Astrocyte (in vitro differentiated cells and primary cell): Measurements from ENCODE around the gene ZBTB38. TPM values are rescaled to one million over a fixed set of nuclear protein-coding genes. Genes with fewer than 3 reads are reported as not detected.

ENCODE experiments used
- DNase-seq: peaks from one replicate; pipeline ENCODE4 v3.0.0-alpha.2; 2010; ENCODE audit warnings: low read depth
- FAIRE-seq: peaks from 2 replicates; lab custom pipeline; 2011; peaks lifted over from hg19 to GRCh38; lab: Jason Lieb, UNC
- H2AFZ ChIP-seq: 2 replicates; pipeline ENCODE4 v1.6.0; 2012; ENCODE audit warnings: low read depth, low read length, inconsistent platforms
- H3K27ac ChIP-seq: 2 replicates; pipeline ENCODE4 v1.5.1; 2011; ENCODE audit warnings: low read depth, low read length, inconsistent platforms
- H3K27me3 ChIP-seq: 2 replicates; pipeline ENCODE4 v1.6.0; 2011; ENCODE audit warnings: low read length, inconsistent platforms; ENCODE audit not compliant: insufficient read depth
- H3K36me3 ChIP-seq: 2 replicates; pipeline ENCODE4 v1.5.1; 2011; ENCODE audit warnings: low read length, inconsistent platforms; ENCODE audit not compliant: insufficient read depth
- H3K4me1 ChIP-seq: 2 replicates; pipeline ENCODE4 v1.5.1; 2011; ENCODE audit warnings: low read length, inconsistent platforms; ENCODE audit not compliant: insufficient read depth
- H3K4me2 ChIP-seq: 2 replicates; pipeline ENCODE4 v1.6.0; 2012; ENCODE audit warnings: low read length, inconsistent platforms
- H3K4me3 ChIP-seq: 2 replicates; pipeline ENCODE4 v1.5.1; 2011; ENCODE audit warnings: low read depth, mild to moderate bottlenecking, low read length, inconsistent platforms; ENCODE audit not compliant: insufficient read depth
- H3K79me2 ChIP-seq: 2 replicates; pipeline ENCODE4 v1.6.0; 2012; ENCODE audit warnings: mild to moderate bottlenecking, low read length, inconsistent platforms; ENCODE audit not compliant: insufficient read depth
- H3K9ac ChIP-seq: 2 replicates; pipeline ENCODE4 v1.6.0; 2012; ENCODE audit warnings: mild to moderate bottlenecking, low read length, inconsistent platforms
- H3K9me3 ChIP-seq: 2 replicates; pipeline ENCODE4 v1.5.1; 2012; ENCODE audit warnings: low read depth, mild to moderate bottlenecking, low read length, inconsistent platforms; ENCODE audit not compliant: insufficient read depth
- H4K20me1 ChIP-seq: 2 replicates; pipeline ENCODE4 v1.6.0; 2012; ENCODE audit warnings: low read length, inconsistent platforms; ENCODE audit not compliant: insufficient read depth
- H3K27ac Mint-ChIP-seq: one replicate; pipeline ENCODE4 v1.8.0; 2021; ENCODE audit warnings: mild to moderate bottlenecking, mixed read lengths; ENCODE audit not compliant: unreplicated experiment
- H3K27me3 Mint-ChIP-seq: one replicate; pipeline ENCODE4 v1.8.0; 2021; ENCODE audit warnings: low read depth, mixed read lengths; ENCODE audit not compliant: unreplicated experiment
- H3K36me3 Mint-ChIP-seq: one replicate; pipeline ENCODE4 v1.8.0; 2021; ENCODE audit warnings: low read depth, mixed read lengths; ENCODE audit not compliant: unreplicated experiment
- H3K4me1 Mint-ChIP-seq: one replicate; pipeline ENCODE4 v1.8.0; 2021; ENCODE audit warnings: low read depth, mixed read lengths; ENCODE audit not compliant: unreplicated experiment
- H3K4me3 Mint-ChIP-seq: one replicate; pipeline ENCODE4 v1.8.0; 2021; ENCODE audit warnings: mild to moderate bottlenecking, moderate library complexity, mixed read lengths; ENCODE audit not compliant: unreplicated experiment
- H3K9me3 Mint-ChIP-seq: one replicate; pipeline ENCODE4 v1.8.0; 2021; ENCODE audit warnings: mild to moderate bottlenecking, mixed read lengths; ENCODE audit not compliant: unreplicated experiment
- EZH2 ChIP-seq: IDR thresholded peaks from 2 replicates; pipeline ENCODE4 v1.6.1; 2012; ENCODE audit warnings: mild to moderate bottlenecking, low read length, inconsistent platforms; ENCODE audit not compliant: insufficient read depth
- total RNA-seq: library from RNA; stranded (reverse); gene quantifications from 2 replicates; pipeline ENCODE4 v1.2.1, GENCODE V29; 2021
- TF ChIP-seq, protein P1 (sequence below): IDR thresholded peaks from 2 replicates; pipeline ENCODE4 v1.5.1; 2011; ENCODE audit warnings: low read depth, mild to moderate bottlenecking, inconsistent platforms, low read length, moderate library complexity; ENCODE audit not compliant: insufficient read depth

ZBTB38 gene
- total RNA-seq, 1 donor from 2014 or later: 57.6 TPM

DNA sequence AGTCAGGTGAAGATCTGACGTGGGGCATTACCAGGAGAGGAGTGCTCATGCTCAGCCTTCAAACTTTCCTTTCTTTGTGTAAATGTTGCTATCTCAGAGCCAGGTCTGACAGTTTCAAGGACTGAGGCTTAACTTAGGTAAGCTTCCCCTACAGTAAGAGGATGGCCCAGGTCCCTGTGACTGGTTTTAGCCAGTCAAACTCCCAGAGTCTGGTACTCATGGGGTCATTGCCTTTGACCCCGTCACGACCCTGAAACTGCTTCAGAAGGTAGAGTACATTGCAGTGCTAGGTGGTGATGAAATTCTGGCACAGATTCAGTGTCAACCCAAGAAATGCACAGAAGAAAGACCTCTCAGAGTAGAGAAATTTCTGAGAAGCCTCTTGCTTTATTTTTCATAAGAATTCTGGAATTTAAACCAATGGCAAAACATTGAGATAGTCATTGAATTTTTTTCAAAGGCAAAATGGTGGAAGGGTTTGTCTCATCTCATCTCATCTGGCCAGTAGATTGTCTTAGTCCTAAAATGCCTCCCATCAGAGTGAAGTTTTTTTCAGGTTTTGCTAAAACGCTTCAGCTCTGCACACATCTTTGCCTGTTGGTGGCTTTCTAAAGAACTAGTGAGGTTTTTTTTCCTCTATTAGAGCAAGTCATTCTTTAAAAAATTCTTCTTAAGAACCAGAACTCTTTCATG, 23.1 kb downstream of the ZBTB38 start:
- H3K36me3 Mint-ChIP-seq: peaks cover 21% of the 10 kb centered on the region
- peaks cover 4% of the 10 kb centered on the region for H3K9me3 ChIP-seq
- H3K4me2 ChIP-seq: no peak overlapping the region
- H3K4me3 Mint-ChIP-seq: no peak overlapping the region
- peaks cover 13% of the 10 kb centered on the region for H3K4me1 ChIP-seq
- no peaks in the 10 kb centered on the region for H4K20me1 ChIP-seq
- no peak overlapping the region for H3K4me3 ChIP-seq
- H3K4me1 Mint-ChIP-seq: peaks cover 13% of the 10 kb centered on the region
- no peaks in the 10 kb centered on the region for H3K27me3 Mint-ChIP-seq
- H3K9ac ChIP-seq: no peak overlapping the region
- no peaks in the 10 kb centered on the region for H3K27me3 ChIP-seq
- H3K9me3 Mint-ChIP-seq: peaks cover 4% of the 10 kb centered on the region
- FAIRE-seq (no peak), DNase-seq (no peak)
- H3K36me3 ChIP-seq: peaks cover 27% of the 10 kb centered on the region
- H2AFZ ChIP-seq: no peak overlapping the region
- H3K27ac Mint-ChIP-seq: no peak overlapping the region
- H3K79me2 ChIP-seq: peaks cover 6% of the 10 kb centered on the region
- TF ChIP-seq, protein P1, sequence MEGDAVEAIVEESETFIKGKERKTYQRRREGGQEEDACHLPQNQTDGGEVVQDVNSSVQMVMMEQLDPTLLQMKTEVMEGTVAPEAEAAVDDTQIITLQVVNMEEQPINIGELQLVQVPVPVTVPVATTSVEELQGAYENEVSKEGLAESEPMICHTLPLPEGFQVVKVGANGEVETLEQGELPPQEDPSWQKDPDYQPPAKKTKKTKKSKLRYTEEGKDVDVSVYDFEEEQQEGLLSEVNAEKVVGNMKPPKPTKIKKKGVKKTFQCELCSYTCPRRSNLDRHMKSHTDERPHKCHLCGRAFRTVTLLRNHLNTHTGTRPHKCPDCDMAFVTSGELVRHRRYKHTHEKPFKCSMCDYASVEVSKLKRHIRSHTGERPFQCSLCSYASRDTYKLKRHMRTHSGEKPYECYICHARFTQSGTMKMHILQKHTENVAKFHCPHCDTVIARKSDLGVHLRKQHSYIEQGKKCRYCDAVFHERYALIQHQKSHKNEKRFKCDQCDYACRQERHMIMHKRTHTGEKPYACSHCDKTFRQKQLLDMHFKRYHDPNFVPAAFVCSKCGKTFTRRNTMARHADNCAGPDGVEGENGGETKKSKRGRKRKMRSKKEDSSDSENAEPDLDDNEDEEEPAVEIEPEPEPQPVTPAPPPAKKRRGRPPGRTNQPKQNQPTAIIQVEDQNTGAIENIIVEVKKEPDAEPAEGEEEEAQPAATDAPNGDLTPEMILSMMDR: no peak
- TF ChIP-seq EZH2: no peak
- no peak overlapping the region for H3K27ac ChIP-seq

GRCh38 chr3:141391991-141392316, 23.6 kb downstream of the ZBTB38 start:
- H3K79me2 ChIP-seq: peaks cover 6% of the 10 kb centered on the region
- no peaks in the 10 kb centered on the region for H3K27me3 ChIP-seq
- Mint-ChIP-seq H3K9me3 (peaks cover 8% of the 10 kb centered on the region), H3K27ac (no peak overlapping the region), H3K27me3 (no peaks in the 10 kb centered on the region), H3K4me1 (peaks cover 10% of the 10 kb centered on the region), H3K4me3 (no peak overlapping the region), H3K36me3 (peaks cover 26% of the 10 kb centered on the region)
- no peak for DNase-seq
- no peak for FAIRE-seq
- H3K4me1 ChIP-seq: peaks cover 13% of the 10 kb centered on the region
- H3K36me3 ChIP-seq: peaks cover 31% of the 10 kb centered on the region
- no peak overlapping the region for H3K4me2 ChIP-seq
- no peak overlapping the region for H3K9ac ChIP-seq
- no peak for TF ChIP-seq EZH2
- TF ChIP-seq, protein P1: no peak
- H3K9me3 ChIP-seq: peaks cover 9% of the 10 kb centered on the region
- H4K20me1 ChIP-seq: no peaks in the 10 kb centered on the region
- H3K4me3 ChIP-seq: no peak overlapping the region
- H3K27ac ChIP-seq: no peak overlapping the region
- no peak overlapping the region for H2AFZ ChIP-seq

- no peak for FAIRE-seq
- H3K27ac Mint-ChIP-seq: no peak overlapping the region
Measured at GRCh38 chr3:141392416-141392815, 24.1 kb downstream of the ZBTB38 start.

More at GRCh38 chr3:141392416-141392815, 24.1 kb downstream of the ZBTB38 start:
- H3K4me3 Mint-ChIP-seq: no peak overlapping the region
- DNase-seq: no peak
- H2AFZ ChIP-seq: no peak overlapping the region
- H3K4me3 ChIP-seq: no peak overlapping the region
- no peaks in the 10 kb centered on the region for H4K20me1 ChIP-seq
- H3K9me3 ChIP-seq: peaks cover 11% of the 10 kb centered on the region
- H3K9me3 Mint-ChIP-seq: peaks cover 13% of the 10 kb centered on the region
- peaks cover 31% of the 10 kb centered on the region for H3K36me3 Mint-ChIP-seq
- H3K4me1 Mint-ChIP-seq: peaks cover 8% of the 10 kb centered on the region
- peaks cover 3% of the 10 kb centered on the region for H3K79me2 ChIP-seq
- no peaks in the 10 kb centered on the region for H3K27me3 ChIP-seq
- H3K27me3 Mint-ChIP-seq: no peaks in the 10 kb centered on the region
- H3K27ac ChIP-seq: no peak overlapping the region
- H3K4me1 ChIP-seq: peaks cover 13% of the 10 kb centered on the region
- H3K36me3 ChIP-seq: peaks cover 31% of the 10 kb centered on the region
- TF ChIP-seq EZH2: no peak
- TF ChIP-seq, protein P1: no peak
- no peak overlapping the region for H3K9ac ChIP-seq
- no peak overlapping the region for H3K4me2 ChIP-seq
